ENCODE measurements around the gene SLC7A1.

DNA sequence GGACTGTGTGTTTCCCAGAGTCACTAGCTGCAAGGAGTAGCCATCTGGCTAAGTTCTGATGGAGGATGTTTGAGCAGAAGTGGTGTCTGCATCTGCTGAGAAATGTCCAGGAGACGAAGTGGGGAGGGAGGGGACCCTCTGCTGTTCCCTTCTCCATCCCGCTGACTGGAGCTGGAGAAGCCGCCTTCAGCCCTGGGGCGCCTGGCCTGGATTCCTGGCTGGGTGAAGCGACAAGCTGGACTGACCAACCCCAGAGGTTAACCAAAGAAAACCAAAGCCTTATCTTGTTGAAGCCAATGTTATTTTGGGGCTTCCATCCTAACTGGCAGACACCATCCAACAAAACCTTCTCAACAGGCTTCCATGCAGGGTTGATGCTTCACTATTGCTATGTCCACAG lies 67.6 kb downstream of the SLC7A1 start:
- TF ChIP-seq POLR2A (IDR thresholded peaks at IDR 0.05): no peak
- TF ChIP-seq, protein P1, sequence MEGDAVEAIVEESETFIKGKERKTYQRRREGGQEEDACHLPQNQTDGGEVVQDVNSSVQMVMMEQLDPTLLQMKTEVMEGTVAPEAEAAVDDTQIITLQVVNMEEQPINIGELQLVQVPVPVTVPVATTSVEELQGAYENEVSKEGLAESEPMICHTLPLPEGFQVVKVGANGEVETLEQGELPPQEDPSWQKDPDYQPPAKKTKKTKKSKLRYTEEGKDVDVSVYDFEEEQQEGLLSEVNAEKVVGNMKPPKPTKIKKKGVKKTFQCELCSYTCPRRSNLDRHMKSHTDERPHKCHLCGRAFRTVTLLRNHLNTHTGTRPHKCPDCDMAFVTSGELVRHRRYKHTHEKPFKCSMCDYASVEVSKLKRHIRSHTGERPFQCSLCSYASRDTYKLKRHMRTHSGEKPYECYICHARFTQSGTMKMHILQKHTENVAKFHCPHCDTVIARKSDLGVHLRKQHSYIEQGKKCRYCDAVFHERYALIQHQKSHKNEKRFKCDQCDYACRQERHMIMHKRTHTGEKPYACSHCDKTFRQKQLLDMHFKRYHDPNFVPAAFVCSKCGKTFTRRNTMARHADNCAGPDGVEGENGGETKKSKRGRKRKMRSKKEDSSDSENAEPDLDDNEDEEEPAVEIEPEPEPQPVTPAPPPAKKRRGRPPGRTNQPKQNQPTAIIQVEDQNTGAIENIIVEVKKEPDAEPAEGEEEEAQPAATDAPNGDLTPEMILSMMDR (IDR thresholded peaks at IDR 0.05): no peak
